Right ventricle myocardium inferior (tissue), 1 donor: Measurements from ENCODE around the gene GRB7. TPM values are rescaled to one million over a fixed set of nuclear protein-coding genes. Genes with fewer than 3 reads are reported as not detected.

Experiments
- ATAC-seq: fragments of 200-7000 bp; cut with Tn5 transposase; one replicate; pipeline ENCODE4 v1.9.1; 2020; ENCODE audit warnings: mild to moderate bottlenecking, moderate library complexity
- DNase-seq: peaks from one replicate; pipeline ENCODE4 v3.0.0; 2021; ENCODE audit errors: missing footprints
- intact Hi-C: fragments of 100-400 bp; cut with DNase I; formaldehyde crosslinking; loops from one replicate; pipeline ENCODE4 v1.11.0; 2022
- microRNA-seq: library from miRNA; unstranded; fragments of <30 nt; microRNA quantifications from one replicate; pipeline ENCODE4 v1.2.0, GENCODE V29; 2020
- total RNA-seq: library from RNA; stranded (reverse); fragmentation: NEBNext Ultra II Directional; extraction: Animal tissue kit (Norgen Biotek cat#: 25700); gene quantifications from one replicate; pipeline ENCODE4 v1.2.1, GENCODE V29; 2021
- donor health status: DM: no; HTN: yes; CAD: no; lungs with severe emphysema.

Gene GRB7
- total RNA-seq, 1 donor from 2014 or later: 2.4 TPM

- no peak for DNase-seq
- no peak for ATAC-seq
- intact Hi-C loops: no loop called here
Measured at GRCh38 chr17:39781861-39782213, 44.1 kb downstream of the GRB7 start.

DNA sequence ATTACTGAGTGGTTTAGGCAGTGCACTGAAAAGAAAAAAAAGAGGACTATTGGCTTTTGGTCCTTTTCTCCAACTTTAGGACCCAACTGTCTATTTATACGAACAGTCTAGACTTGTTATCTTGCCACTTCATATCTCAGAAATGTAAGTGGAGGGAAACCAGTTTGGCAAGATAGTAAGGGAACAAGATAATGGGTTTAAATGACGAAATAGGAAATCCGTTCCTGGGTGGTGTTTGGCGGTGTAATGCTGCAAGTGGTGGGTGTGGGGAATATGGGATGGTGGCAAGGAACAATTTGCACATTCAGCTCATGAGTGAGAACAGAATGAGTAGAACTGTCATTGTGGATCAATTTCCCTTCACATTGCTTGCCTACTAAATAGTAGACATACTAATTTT, 44.7 kb downstream of the GRB7 start:
- DNase-seq (no peak), ATAC-seq (no peak)
- intact Hi-C loops: no loop called here

- intact Hi-C loops: no loop called here
- DNase-seq: no peak
- ATAC-seq: no peak
Measured at GRCh38 chr17:39782980-39783379, 45.2 kb downstream of the GRB7 start.

GRCh38 chr17:39787041-39787440, 49.3 kb downstream of the GRB7 start:
- DNase-seq (no peak), ATAC-seq (no peak)
- intact Hi-C loops: no loop called here

GRCh38 chr17:39787743-39788484, 50.2 kb downstream of the GRB7 start:
- intact Hi-C loops: no loop called here
- DNase-seq: no peak
- ATAC-seq: no peak

DNA sequence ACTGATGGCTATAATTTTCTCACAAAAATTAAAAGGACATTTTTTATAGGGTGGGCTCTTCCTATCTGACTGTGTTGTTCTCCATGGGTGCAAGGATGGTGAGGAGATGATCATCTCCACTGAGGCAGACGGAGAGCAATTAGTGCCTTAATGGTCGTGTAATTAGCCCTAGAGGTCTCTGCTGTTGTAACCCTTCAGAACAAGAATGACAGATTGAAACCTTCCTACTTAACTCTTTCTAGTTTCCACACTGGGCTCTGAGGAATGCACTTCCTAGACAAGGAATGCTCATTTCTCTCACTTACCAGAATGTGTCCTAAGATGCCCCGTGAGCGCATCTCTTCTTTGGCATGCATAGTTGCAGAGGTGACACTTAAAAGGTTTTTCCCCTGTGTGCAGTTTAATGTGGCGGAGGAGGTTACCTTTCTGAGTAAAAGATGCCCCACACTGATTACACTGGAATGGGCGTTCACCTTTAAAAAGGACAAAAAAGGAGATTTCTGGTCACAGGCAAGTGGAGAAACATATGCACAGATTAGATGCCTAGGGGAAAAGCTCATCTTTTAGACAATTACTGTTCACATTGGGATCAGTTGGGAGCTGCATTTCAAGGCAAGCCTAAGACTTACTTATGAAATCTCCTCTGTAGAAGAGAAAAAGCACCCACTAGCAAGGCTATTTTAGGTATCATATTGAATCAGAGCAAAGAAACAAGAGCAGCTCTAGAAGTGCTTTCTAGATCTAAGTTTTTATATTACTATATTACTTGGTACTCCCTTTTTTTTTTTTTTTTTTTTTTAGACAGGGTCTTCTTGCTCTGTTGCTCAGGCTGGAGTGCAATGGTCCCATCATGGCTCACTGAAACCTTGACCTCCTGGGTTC, 53.6 kb downstream of the GRB7 start:
- intact Hi-C loops: no loop called here
- ATAC-seq: no peak
- DNase-seq: no peak

- intact Hi-C loops: no loop called here
- ATAC-seq (no peak), DNase-seq (no peak)
Measured at GRCh38 chr17:39792526-39793221, 54.9 kb downstream of the GRB7 start.

DNA sequence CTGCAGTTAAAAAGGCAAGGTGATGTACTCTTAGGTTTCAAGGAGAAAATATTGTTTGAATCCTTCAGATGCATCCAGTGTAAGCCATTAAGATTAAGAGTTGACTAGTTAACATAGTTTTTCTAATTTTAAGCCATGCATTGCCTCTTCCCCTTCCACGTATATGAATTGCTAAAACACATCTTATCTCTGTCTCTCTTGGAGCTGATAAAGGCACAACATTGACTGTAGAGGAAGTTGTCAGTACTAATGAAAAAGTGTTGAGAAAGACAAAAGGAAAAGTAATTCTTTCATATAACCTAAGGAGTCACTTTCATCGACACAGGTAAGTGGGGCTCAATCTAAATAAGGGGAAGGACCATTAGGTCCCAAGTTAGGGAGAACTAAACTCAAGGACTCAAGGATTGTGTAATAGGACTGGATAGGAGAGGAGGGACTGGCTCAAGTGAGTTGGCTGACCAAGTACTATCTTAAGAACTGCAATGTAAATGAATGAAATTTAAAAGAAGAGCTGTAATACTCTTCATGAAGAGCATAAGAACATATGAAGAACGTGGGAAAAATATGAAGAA, 55.6 kb downstream of the GRB7 start:
- no peak for DNase-seq
- intact Hi-C loops: no loop called here
- no peak for ATAC-seq

- ATAC-seq (no peak), DNase-seq (no peak)
- intact Hi-C loops: no loop called here
Measured at GRCh38 chr17:39794249-39794970, 56.7 kb downstream of the GRB7 start.

Small RNA genes within 50 kb of the gene (microRNA-seq; reads per million reads assigned to microRNA genes)
- not detected for gene MIR4728

Other genes with a start within 250 kb of the GRB7 start
- not detected for gene NEUROD2, start 130.0 kb upstream of the GRB7 start, total RNA-seq
- gene PPP1R1B, start 111.0 kb upstream of the GRB7 start, total RNA-seq: 0.89 TPM
- 21.4 TPM for gene STARD3, start 100.8 kb upstream of the GRB7 start, total RNA-seq
- 5,286 TPM for gene TCAP, start 72.6 kb upstream of the GRB7 start, total RNA-seq
- gene PNMT, start 69.5 kb upstream of the GRB7 start, total RNA-seq: 5.1 TPM
- 10.4 TPM for gene PGAP3, start 49.9 kb upstream of the GRB7 start, total RNA-seq
- gene ERBB2, start 37.9 kb upstream of the GRB7 start, total RNA-seq: 68.7 TPM
- gene MIEN1, start 7.4 kb upstream of the GRB7 start, total RNA-seq: 49.4 TPM
- gene IKZF3, start 126.4 kb downstream of the GRB7 start, total RNA-seq: 0.32 TPM
- gene ZPBP2, start 130.3 kb downstream of the GRB7 start, total RNA-seq: not detected
- gene GSDMB, start 180.7 kb downstream of the GRB7 start, total RNA-seq: 2.1 TPM
- 34.7 TPM for gene ORMDL3, start 189.7 kb downstream of the GRB7 start, total RNA-seq
- not detected for gene LRRC3C, start 189.8 kb downstream of the GRB7 start, total RNA-seq
- gene GSDMA, start 225.1 kb downstream of the GRB7 start, total RNA-seq: 1.4 TPM
- 86.9 TPM for gene PSMD3, start 242.9 kb downstream of the GRB7 start, total RNA-seq